Transverse colon (tissue), 4 donors: ENCODE measurements around the gene PLA2G4E.

Source experiments
- CTCF ChIP-seq, 5 experiments: fragments of 200-600 bp in 3 of 5; fragments of 450-650 bp in 2 of 5; sonication (generic) in 3 of 5; IDR thresholded peaks; 1 replicate in 2 of 5; 2 replicates in 3 of 5; pipeline ENCODE4 v1.5.1; 2016 to 2017; ENCODE audit warnings: antibody characterized with exemption in 5 of 5, inconsistent platforms in 3 of 5, mild to moderate bottlenecking in 2 of 5, moderate library complexity in 1 of 5
- POLR2A ChIP-seq: fragments of 450-650 bp; IDR thresholded peaks from one replicate; pipeline ENCODE4 v1.6.1; 2016; ENCODE audit warnings: antibody characterized with exemption, mild to moderate bottlenecking, moderate library complexity
- POLR2AphosphoS5 ChIP-seq, 3 donors: sonication (generic); formaldehyde crosslinking; IDR thresholded peaks; one replicate each; pipeline ENCODE4 v1.6.1; 2016; ENCODE audit warnings: antibody characterized with exemption in 3 of 3

DNA sequence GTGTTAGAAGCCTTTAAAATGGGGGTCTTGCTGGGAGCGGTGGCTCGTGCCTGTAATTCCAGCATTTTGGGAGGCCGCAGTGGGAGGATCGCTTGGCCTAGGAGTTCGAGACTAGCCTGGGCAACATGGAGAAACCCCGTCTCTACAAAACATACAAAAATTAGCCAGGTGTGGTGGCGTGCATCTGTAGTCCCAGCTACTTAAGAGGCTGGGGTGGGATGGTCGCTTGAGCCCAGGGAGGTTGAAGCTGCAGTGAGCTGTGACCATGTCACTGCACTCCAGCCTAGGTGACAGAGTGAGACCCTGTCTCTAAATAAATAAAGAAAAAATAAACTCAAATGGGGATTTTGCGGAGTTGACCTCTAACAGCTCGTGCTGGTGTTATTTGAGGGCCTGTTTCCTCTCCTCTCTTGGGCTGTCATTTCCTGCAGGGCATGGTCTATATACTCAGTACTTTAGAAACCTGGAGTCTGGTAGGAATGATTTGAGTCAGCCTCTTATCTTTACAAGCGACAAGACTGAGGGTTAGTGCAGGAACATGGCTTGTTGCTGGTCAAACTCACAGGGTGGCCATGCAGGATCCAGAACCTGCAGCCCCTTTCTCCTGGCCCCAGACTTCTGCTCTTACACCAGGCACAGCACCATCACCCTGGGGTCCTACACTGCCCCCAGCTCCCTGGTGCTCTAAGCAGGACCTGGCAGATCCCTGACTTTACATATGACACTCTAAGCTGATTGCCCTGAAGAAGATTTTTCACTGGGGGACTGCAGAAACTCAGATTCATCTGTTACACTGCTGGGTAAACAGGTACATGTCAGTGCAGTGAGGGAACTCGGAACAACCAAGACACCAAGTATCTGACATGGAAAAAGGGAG, 63.6 kb downstream of the PLA2G4E start:
- no peak for TF ChIP-seq POLR2AphosphoS5 (IDR thresholded peaks at IDR 0.05)
- no peak for TF ChIP-seq CTCF (IDR thresholded peaks at IDR 0.05)
- no peak for TF ChIP-seq POLR2A
